K562 (cell line): Measurements from ENCODE around the gene CTDNEP1. TPM values are rescaled to one million over a fixed set of nuclear protein-coding genes. Genes with fewer than 3 reads are reported as not detected.
A peak's percentile ranks its signal among the peaks of the same experiment; 100 is the strongest.

ENCODE experiments used
- BMI1 ChIP-seq: fragments of 150-350 bp; IDR thresholded peaks from 2 replicates; pipeline ENCODE4 v1.6.1; 2014; ENCODE audit warnings: low read length
- HDGF ChIP-seq: fragments of 450-650 bp; IDR thresholded peaks from 2 replicates; pipeline ENCODE4 v1.6.1; 2016
- NUFIP1 ChIP-seq: fragments of 450-650 bp; IDR thresholded peaks from 2 replicates; pipeline ENCODE4 v1.6.1; 2018; ENCODE audit not compliant: partially characterized antibody
- SOX6 ChIP-seq: fragments of 450-650 bp; IDR thresholded peaks from 2 replicates; pipeline ENCODE4 v1.6.1; 2014; ENCODE audit warnings: mild to moderate bottlenecking
- SP1 ChIP-seq: sonication (generic); formaldehyde crosslinking; IDR thresholded peaks from 2 replicates; pipeline ENCODE4 v1.8.1; 2022; ENCODE audit warnings: mild to moderate bottlenecking, missing genetic modification reagents
- ZFPM2 ChIP-seq: fragments of 250-450 bp; sonication (Bioruptor Pico); IDR thresholded peaks from 2 replicates; pipeline ENCODE4 v1.5.1; 2022; ENCODE audit warnings: mild to moderate bottlenecking
- ZFX ChIP-seq: sonication (generic); formaldehyde crosslinking; IDR thresholded peaks from 2 replicates; pipeline ENCODE4 v1.8.0; 2022; ENCODE audit warnings: mild to moderate bottlenecking, missing genetic modification reagents, moderate library complexity
- ZNF695 ChIP-seq: fragments of 450-650 bp; formaldehyde crosslinking; IDR thresholded peaks from 2 replicates; pipeline ENCODE4 v1.4.0; 2020; ENCODE audit warnings: mild to moderate bottlenecking, moderate library complexity
- polyA plus RNA-seq, 8 experiments: library from polyadenylated mRNA; depleted of rRNA in 4 of 8; stranded (reverse) in 5 of 8; unstranded in 3 of 8; fragments of >200 nt; fragmentation: Nextera tagmentation in 2 of 8; fragmentation: Illumina TruSeq in 1 of 8; extraction: Ambion mirVana in 2 of 8; extraction: Trizol in 1 of 8; gene quantifications; 2 replicates each; pipeline versions ENCODE4 v1.2.1 to v1.2.3, GENCODE V29; 2011 to 2014; ENCODE audit warnings: inconsistent platforms in 1 of 8, missing spikeins in 1 of 8
- total RNA-seq, 7 experiments: library from RNA; depleted of rRNA in 6 of 7; stranded (reverse); fragments of >200 nt in 6 of 7; fragmentation: Illumina TruSeq in 2 of 7; extraction: Trizol in 2 of 7; gene quantifications; 2 replicates each; pipeline versions ENCODE4 v1.2.1 to v1.2.3, GENCODE V29; 2011 to 2021; ENCODE audit warnings: low replicate concordance in 1 of 7
- TF ChIP-seq, protein P1 (sequence below): fragments of 200-800 bp; sonication (Bioruptor generic); IDR thresholded peaks from 2 replicates; pipeline ENCODE4 v1.6.1; 2017; ENCODE audit warnings: missing genetic modification characterization, missing compliant biosample characterization
- TF ChIP-seq, protein P2 (sequence below): fragments of 250-450 bp; sonication (Bioruptor Pico); IDR thresholded peaks from 2 replicates; pipeline ENCODE4 v1.5.0; 2020; ENCODE audit warnings: mild to moderate bottlenecking
- TF ChIP-seq, protein P3 (sequence below): fragments of 450-650 bp; formaldehyde crosslinking; IDR thresholded peaks from 2 replicates; pipeline ENCODE4 v1.4.0; 2020; ENCODE audit warnings: mild to moderate bottlenecking, mixed read lengths
- TF ChIP-seq, protein P4 (sequence below): fragments of 450-650 bp; IDR thresholded peaks from 2 replicates; pipeline ENCODE4 v1.6.1; 2016; ENCODE audit warnings: low read depth

CTDNEP1 gene
- total and polyA plus RNA-seq, 9 of the 15 experiments (the other 6 are each of a cell fraction or from before 2014, with no cell fraction given) = 10.7 to 150 (median 28.5) TPM

DNA sequence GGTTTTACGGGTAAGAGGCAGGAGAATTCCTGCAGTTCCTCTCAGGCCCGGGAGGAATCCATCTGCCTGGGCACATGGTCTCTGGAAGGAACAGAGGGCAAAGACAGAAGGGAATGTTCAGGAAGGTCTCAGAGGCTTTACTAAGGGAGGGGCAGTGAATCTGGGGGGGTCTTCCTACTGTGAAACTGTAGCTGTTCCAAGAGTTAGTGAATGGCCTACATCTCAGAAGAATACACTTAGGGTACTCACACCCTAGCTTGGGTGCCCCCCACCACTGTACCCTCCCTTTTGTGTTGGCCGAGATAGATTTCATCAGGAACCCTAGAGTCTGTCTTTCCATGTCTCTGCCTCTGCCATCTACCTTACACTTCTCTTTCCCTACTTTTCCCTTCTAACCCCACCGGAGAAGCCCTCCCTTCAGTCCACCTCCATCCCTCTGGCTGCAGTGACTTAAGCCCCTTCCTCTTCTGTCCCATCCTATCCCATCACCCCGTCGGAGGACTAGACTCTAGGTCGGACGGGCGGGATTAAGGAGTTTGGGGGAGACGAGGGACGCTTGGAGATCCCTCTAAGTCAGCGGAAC lies 32.2 kb downstream of the CTDNEP1 start (continued):
- TF ChIP-seq, protein P1, sequence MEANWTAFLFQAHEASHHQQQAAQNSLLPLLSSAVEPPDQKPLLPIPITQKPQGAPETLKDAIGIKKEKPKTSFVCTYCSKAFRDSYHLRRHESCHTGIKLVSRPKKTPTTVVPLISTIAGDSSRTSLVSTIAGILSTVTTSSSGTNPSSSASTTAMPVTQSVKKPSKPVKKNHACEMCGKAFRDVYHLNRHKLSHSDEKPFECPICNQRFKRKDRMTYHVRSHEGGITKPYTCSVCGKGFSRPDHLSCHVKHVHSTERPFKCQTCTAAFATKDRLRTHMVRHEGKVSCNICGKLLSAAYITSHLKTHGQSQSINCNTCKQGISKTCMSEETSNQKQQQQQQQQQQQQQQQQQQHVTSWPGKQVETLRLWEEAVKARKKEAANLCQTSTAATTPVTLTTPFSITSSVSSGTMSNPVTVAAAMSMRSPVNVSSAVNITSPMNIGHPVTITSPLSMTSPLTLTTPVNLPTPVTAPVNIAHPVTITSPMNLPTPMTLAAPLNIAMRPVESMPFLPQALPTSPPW = 0 out of 2 replicates have a peak, but pooled peaks have one; percentile 7
- TF ChIP-seq ZNF695 (CRISPR knock-in tag) (no peak), ZFPM2 (CRISPR knock-in tag) (no peak), HDGF (0 out of 2 replicates have a peak, but pooled peaks have one; percentile 86), SP1 (no peak; the same call in 1 of the 2 replicates), BMI1 (no peak), SOX6 (no peak), NUFIP1 (no peak), ZFX (peak; percentile 69; the same call in 1 of the 2 replicates)
- TF ChIP-seq, protein P2, sequence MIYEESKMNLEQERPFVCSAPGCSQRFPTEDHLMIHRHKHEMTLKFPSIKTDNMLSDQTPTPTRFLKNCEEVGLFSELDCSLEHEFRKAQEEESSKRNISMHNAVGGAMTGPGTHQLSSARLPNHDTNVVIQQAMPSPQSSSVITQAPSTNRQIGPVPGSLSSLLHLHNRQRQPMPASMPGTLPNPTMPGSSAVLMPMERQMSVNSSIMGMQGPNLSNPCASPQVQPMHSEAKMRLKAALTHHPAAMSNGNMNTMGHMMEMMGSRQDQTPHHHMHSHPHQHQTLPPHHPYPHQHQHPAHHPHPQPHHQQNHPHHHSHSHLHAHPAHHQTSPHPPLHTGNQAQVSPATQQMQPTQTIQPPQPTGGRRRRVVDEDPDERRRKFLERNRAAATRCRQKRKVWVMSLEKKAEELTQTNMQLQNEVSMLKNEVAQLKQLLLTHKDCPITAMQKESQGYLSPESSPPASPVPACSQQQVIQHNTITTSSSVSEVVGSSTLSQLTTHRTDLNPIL (CRISPR knock-in tag) = no peak
- TF ChIP-seq, protein P3, sequence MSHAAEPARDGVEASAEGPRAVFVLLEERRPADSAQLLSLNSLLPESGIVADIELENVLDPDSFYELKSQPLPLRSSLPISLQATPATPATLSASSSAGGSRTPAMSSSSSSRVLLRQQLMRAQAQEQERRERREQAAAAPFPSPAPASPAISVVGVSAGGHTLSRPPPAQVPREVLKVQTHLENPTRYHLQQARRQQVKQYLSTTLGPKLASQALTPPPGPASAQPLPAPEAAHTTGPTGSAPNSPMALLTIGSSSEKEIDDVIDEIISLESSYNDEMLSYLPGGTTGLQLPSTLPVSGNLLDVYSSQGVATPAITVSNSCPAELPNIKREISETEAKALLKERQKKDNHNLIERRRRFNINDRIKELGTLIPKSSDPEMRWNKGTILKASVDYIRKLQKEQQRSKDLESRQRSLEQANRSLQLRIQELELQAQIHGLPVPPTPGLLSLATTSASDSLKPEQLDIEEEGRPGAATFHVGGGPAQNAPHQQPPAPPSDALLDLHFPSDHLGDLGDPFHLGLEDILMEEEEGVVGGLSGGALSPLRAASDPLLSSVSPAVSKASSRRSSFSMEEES (CRISPR knock-in tag) = no peak
- TF ChIP-seq, protein P4, sequence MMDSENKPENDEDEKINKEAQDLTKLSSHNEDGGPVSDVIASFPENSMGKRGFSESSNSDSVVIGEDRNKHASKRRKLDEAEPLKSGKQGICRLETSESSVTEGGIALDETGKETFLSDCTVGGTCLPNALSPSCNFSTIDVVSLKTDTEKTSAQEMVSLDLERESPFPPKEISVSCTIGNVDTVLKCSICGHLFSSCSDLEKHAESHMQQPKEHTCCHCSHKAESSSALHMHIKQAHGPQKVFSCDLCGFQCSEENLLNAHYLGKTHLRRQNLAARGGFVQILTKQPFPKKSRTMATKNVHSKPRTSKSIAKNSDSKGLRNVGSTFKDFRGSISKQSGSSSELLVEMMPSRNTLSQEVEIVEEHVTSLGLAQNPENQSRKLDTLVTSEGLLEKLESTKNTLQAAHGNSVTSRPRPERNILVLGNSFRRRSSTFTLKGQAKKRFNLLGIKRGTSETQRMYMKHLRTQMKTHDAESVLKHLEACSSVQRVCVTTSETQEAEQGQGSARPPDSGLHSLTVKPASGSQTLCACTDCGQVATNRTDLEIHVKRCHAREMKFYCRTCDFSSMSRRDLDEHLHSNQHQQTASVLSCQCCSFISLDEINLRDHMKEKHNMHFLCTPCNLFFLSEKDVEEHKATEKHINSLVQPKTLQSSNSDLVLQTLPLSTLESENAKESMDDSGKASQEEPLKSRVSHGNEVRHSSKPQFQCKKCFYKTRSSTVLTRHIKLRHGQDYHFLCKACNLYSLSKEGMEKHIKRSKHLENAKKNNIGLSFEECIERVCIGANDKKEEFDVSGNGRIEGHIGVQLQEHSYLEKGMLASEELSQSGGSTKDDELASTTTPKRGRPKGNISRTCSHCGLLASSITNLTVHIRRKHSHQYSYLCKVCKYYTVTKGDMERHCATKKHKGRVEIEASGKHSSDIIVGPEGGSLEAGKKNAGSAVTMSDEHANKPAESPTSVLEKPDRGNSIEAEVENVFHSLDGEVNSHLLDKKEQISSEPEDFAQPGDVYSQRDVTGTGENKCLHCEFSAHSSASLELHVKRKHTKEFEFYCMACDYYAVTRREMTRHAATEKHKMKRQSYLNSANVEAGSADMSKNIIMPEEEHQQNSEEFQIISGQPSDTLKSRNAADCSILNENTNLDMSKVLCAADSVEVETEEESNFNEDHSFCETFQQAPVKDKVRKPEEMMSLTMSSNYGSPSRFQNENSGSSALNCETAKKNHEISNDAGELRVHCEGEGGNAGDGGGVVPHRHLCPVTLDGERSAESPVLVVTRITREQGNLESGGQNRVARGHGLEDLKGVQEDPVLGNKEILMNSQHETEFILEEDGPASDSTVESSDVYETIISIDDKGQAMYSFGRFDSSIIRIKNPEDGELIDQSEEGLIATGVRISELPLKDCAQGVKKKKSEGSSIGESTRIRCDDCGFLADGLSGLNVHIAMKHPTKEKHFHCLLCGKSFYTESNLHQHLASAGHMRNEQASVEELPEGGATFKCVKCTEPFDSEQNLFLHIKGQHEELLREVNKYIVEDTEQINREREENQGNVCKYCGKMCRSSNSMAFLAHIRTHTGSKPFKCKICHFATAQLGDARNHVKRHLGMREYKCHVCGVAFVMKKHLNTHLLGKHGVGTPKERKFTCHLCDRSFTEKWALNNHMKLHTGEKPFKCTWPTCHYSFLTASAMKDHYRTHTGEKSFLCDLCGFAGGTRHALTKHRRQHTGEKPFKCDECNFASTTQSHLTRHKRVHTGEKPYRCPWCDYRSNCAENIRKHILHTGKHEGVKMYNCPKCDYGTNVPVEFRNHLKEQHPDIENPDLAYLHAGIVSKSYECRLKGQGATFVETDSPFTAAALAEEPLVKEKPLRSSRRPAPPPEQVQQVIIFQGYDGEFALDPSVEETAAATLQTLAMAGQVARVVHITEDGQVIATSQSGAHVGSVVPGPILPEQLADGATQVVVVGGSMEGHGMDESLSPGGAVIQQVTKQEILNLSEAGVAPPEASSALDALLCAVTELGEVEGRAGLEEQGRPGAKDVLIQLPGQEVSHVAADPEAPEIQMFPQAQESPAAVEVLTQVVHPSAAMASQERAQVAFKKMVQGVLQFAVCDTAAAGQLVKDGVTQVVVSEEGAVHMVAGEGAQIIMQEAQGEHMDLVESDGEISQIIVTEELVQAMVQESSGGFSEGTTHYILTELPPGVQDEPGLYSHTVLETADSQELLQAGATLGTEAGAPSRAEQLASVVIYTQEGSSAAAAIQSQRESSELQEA = no peak
